Measurements from ENCODE around the gene GTF2I. TPM values are rescaled to one million over a fixed set of nuclear protein-coding genes. Genes with fewer than 3 reads are reported as not detected.

GTF2I gene
- total and polyA plus RNA-seq, 4 donors, result 27.4 to 97.9 (median 65.8) TPM

GRCh38 chr7:74672343-74672915 lies 14.9 kb downstream of the GTF2I start:
- H3K9ac ChIP-seq (ENCODE audit: low read depth in 1 of 2, low read length in 2 of 2), result no peak overlapping the region
- 41% methylated on average over 6 of the region's 6 CpGs for WGBS
- no peak for TF ChIP-seq TAF1 (conservative IDR thresholded peaks at IDR 0.05)
- no peak for TF ChIP-seq FOXA1 (IDR thresholded peaks at IDR 0.05)
- TF ChIP-seq ZBTB33 (IDR thresholded peaks at IDR 0.05), result no peak
- no peak for TF ChIP-seq RAD21 (IDR thresholded peaks at IDR 0.05)
- TF ChIP-seq ATF3 (IDR thresholded peaks at IDR 0.05), result no peak
- TF ChIP-seq JUND (IDR thresholded peaks at IDR 0.05), result no peak
- no peak for TF ChIP-seq SP1 (IDR thresholded peaks at IDR 0.05)
- no peak for TF ChIP-seq FOXA2 (IDR thresholded peaks at IDR 0.05)
- no peak for TF ChIP-seq REST (IDR thresholded peaks at IDR 0.05)
- TF ChIP-seq EGR1 (IDR thresholded peaks at IDR 0.05; ENCODE audit: low read depth in 2 of 2), result no peak
- TF ChIP-seq NR2F2 (IDR thresholded peaks at IDR 0.05), result no peak
- TF ChIP-seq HNF4G (IDR thresholded peaks at IDR 0.05), result no peak

GRCh38 chr7:74674166-74674565 lies 16.6 kb downstream of the GTF2I start:
- Histone ChIP-seq H3K36me3 (ENCODE audit: control insufficient read depth in 4 of 4, insufficient read depth in 3 of 4, low read depth in 1 of 4, low read length in 3 of 4) (peaks cover 1 to 4% (median 2%) of the 10 kb centered on the region in 4 donors), H3K9me3 (ENCODE audit: control insufficient read depth in 4 of 4, low read length in 3 of 4) (no peaks in the 10 kb centered on the region), H3K27ac (ENCODE audit: low read depth in 1 of 2, low read length in 2 of 2) (no peak overlapping the region), H3K9ac (ENCODE audit: low read depth in 1 of 2, low read length in 2 of 2) (no peak overlapping the region), H3K27me3 (ENCODE audit: control insufficient read depth in 4 of 4, insufficient read depth in 4 of 4, low read length in 3 of 4) (no peaks in the 10 kb centered on the region), H3K4me3 (ENCODE audit: low read depth in 1 of 3, low read length in 3 of 3) (no peak overlapping the region), H3K4me1 (ENCODE audit: control insufficient read depth in 4 of 4, insufficient read depth in 4 of 4, low read length in 3 of 4) (peaks cover 3 to 21% (median 10%) of the 10 kb centered on the region in 4 donors)
- TF ChIP-seq HNF4G (IDR thresholded peaks at IDR 0.05), result no peak
- TF ChIP-seq HNF4A (conservative IDR thresholded peaks at IDR 0.05), result no peak
- TF ChIP-seq YY1 (IDR thresholded peaks at IDR 0.05), result no peak
- TF ChIP-seq TAF1 (conservative IDR thresholded peaks at IDR 0.05), result no peak
- TF ChIP-seq FOXA1 (IDR thresholded peaks at IDR 0.05), result no peak
- no peak for TF ChIP-seq FOXA2 (IDR thresholded peaks at IDR 0.05)
- no peak for TF ChIP-seq RXRA (IDR thresholded peaks at IDR 0.05)
- TF ChIP-seq REST (IDR thresholded peaks at IDR 0.05), result no peak
- WGBS, result 93% methylated on average over 7 of the region's 7 CpGs
- DNase-seq (ENCODE audit: low spot score), result no peak

More at GRCh38 chr7:74672343-74672915, 14.9 kb downstream of the GTF2I start:
- Histone ChIP-seq H3K27ac (ENCODE audit: low read depth in 1 of 2, low read length in 2 of 2) (peak overlapping the region in 1 of 2 donors; percentile 20), H3K27me3 (ENCODE audit: control insufficient read depth in 4 of 4, insufficient read depth in 4 of 4, low read length in 3 of 4) (no peaks in the 10 kb centered on the region), H3K4me1 (ENCODE audit: control insufficient read depth in 4 of 4, insufficient read depth in 4 of 4, low read length in 3 of 4) (peaks cover 3 to 21% (median 10%) of the 10 kb centered on the region in 4 donors), H3K4me3 (ENCODE audit: low read depth in 1 of 3, low read length in 3 of 3) (no peak overlapping the region), H3K36me3 (ENCODE audit: control insufficient read depth in 4 of 4, insufficient read depth in 3 of 4, low read depth in 1 of 4, low read length in 3 of 4) (peaks cover 1 to 4% (median 2%) of the 10 kb centered on the region in 4 donors), H3K9me3 (ENCODE audit: control insufficient read depth in 4 of 4, low read length in 3 of 4) (no peaks in the 10 kb centered on the region)
- no peak for DNase-seq (ENCODE audit: low spot score)
